Gastroesophageal sphincter (tissue), 4 donors: ENCODE data around the gene SSRP1. TPM values are rescaled to one million over a fixed set of nuclear protein-coding genes. Genes with fewer than 3 reads are reported as not detected.
A peak's percentile ranks its signal among the peaks of the same experiment; 100 is the strongest.
"Not testable (repeated sequence)": the region's sequence is repeated elsewhere in the genome, so short reads cannot be mapped to it uniquely, and the experiment has no call there.

ENCODE experiments used
- ATAC-seq: fragments of 150-250 bp; one replicate; pipeline ENCODE4 v1.9.1; 2016; ENCODE audit warnings: mild to moderate bottlenecking, moderate library complexity
- H3K27ac ChIP-seq, 4 donors: fragments of 200-600 bp; sonication (generic) in 3 of 4; 1 replicate in 3 of 4; 2 replicates in 1 of 4; pipeline ENCODE4 v1.5.1; 2016 to 2019
- H3K27me3 ChIP-seq: fragments of 200-600 bp; sonication (generic); one replicate; pipeline ENCODE4 v1.5.1; 2019
- H3K36me3 ChIP-seq, 2 donors: fragments of 200-600 bp; sonication (generic); one replicate each; pipeline ENCODE4 v1.5.1; 2019; ENCODE audit warnings: control low read depth in 1 of 2
- H3K4me1 ChIP-seq, 3 donors: fragments of 200-600 bp; sonication (generic); 1 replicate in 2 of 3; 2 replicates in 1 of 3; pipeline ENCODE4 v1.5.1; 2016 to 2019; ENCODE audit warnings: control low read depth in 2 of 3
- H3K4me3 ChIP-seq, 2 donors: fragments of 200-600 bp; sonication (generic); one replicate each; pipeline ENCODE4 v1.5.1; 2019; ENCODE audit warnings: mild to moderate bottlenecking in 1 of 2, moderate library complexity in 1 of 2
- H3K9me3 ChIP-seq, 3 donors: fragments of 200-600 bp; sonication (generic); one replicate each; pipeline ENCODE4 v1.5.1; 2017 to 2019; ENCODE audit warnings: control low read depth in 2 of 3
- EP300 ChIP-seq: sonication (generic); formaldehyde crosslinking; IDR thresholded peaks from one replicate; pipeline ENCODE4 v1.6.1; 2017; ENCODE audit warnings: antibody characterized with exemption, mild to moderate bottlenecking
- POLR2A ChIP-seq, 2 donors: fragments of 450-650 bp; IDR thresholded peaks; one replicate each; pipeline ENCODE4 v1.6.1; 2017; ENCODE audit warnings: antibody characterized with exemption in 2 of 2, mild to moderate bottlenecking in 2 of 2, moderate library complexity in 1 of 2
- POLR2AphosphoS5 ChIP-seq: sonication (generic); formaldehyde crosslinking; IDR thresholded peaks from one replicate; pipeline ENCODE4 v1.6.1; 2017; ENCODE audit warnings: antibody characterized with exemption
- WGBS, 2 donors: methylation state at CpG; one replicate each; pipeline ENCODE4 v1.1.5; 2018; ENCODE audit warnings: low coverage in 1 of 2; 5-methylcytosine and 5-hydroxymethylcytosine counted together
- total RNA-seq, 4 donors: library from RNA; depleted of rRNA; stranded (reverse); fragments of >200 nt; gene quantifications; one replicate each; pipeline ENCODE4 v1.1.0, GENCODE V29; 2016
- TF ChIP-seq, protein P1 (sequence below), 4 experiments: fragments of 200-600 bp in 2 of 4; fragments of 450-650 bp in 2 of 4; sonication (generic) in 1 of 4; IDR thresholded peaks; one replicate each; pipeline ENCODE4 v1.5.1; 2017 to 2019; ENCODE audit warnings: antibody characterized with exemption in 4 of 4, mild to moderate bottlenecking in 2 of 4, moderate library complexity in 2 of 4

Gene SSRP1
- total RNA-seq, 4 donors from 2014 or later, result 66.0 to 101 (median 79.8) TPM

DNA sequence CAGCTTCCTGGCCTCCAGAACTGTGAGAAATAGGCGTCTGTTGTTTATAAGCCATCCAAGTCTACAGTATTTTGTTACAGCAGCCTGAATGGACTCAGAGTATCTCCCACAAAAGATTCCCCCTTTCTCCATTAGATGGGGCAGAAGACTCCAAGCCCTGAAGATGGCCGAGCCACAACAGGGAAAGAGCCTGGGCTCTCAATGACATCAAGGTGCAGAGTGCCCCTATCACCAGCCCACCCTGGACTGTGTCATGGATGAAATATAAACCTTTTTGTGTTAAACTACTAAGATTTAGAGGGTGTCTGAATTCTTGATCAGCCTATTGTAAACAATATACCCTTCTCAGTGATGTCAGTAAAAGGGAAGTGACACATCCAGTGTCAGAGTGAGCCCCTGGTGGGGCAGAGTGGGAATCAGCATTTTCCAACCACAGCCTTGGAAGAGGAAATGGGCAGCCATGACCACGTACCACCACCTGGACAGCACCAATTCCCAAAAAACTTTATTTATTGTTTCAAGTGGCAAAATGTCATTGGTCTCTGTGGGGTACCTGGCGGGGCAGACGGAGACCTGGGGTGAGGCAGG lies 36.4 kb downstream of the SSRP1 start:
- H3K4me1 ChIP-seq, result peaks cover 0 to 19% (median 0%) of the 10 kb centered on the region in 3 donors
- peaks cover 8 to 73% of the 10 kb centered on the region in 2 donors for H3K36me3 ChIP-seq
- H3K27ac ChIP-seq, result no peak overlapping the region
- H3K27me3 ChIP-seq, result no peaks in the 10 kb centered on the region
- WGBS, 2 donors, result 85 to 96% methylated on average over 3 to 4 of the region's 5 CpGs
- no peak for TF ChIP-seq POLR2A (IDR thresholded peaks at IDR 0.05)
- no peak for TF ChIP-seq EP300
- TF ChIP-seq POLR2AphosphoS5, result no peak
- TF ChIP-seq, protein P1, sequence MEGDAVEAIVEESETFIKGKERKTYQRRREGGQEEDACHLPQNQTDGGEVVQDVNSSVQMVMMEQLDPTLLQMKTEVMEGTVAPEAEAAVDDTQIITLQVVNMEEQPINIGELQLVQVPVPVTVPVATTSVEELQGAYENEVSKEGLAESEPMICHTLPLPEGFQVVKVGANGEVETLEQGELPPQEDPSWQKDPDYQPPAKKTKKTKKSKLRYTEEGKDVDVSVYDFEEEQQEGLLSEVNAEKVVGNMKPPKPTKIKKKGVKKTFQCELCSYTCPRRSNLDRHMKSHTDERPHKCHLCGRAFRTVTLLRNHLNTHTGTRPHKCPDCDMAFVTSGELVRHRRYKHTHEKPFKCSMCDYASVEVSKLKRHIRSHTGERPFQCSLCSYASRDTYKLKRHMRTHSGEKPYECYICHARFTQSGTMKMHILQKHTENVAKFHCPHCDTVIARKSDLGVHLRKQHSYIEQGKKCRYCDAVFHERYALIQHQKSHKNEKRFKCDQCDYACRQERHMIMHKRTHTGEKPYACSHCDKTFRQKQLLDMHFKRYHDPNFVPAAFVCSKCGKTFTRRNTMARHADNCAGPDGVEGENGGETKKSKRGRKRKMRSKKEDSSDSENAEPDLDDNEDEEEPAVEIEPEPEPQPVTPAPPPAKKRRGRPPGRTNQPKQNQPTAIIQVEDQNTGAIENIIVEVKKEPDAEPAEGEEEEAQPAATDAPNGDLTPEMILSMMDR (IDR thresholded peaks at IDR 0.05), result no peak
- no peak for ATAC-seq
- H3K9me3 ChIP-seq, result peaks cover 0 to 35% (median 2%) of the 10 kb centered on the region in 3 donors
- H3K4me3 ChIP-seq, result no peak overlapping the region

DNA sequence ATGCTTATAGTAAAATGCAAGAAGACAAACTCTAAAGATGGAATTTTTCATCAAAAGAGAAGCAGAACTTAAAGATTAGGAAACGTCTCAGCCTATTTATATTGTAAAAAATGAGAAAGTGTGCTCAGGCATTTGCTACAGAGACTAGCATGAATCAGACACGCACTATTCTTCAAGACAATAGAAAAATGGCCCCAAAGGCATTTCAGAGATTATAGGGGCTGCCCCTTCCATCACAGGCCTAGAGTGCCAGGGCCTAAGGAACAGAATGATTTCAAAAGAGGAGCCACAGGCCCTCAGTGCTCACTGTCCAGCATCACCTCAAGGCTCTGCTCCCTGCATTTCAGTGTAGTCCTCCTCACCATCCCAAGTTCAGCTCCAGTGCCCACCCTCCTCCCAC lies 38.5 kb downstream of the SSRP1 start:
- H3K27ac ChIP-seq, result no peak overlapping the region
- 91 to 92% methylated on average over 2 of the region's 2 CpGs for WGBS, 2 donors
- no peak for ATAC-seq
- TF ChIP-seq POLR2A (IDR thresholded peaks at IDR 0.05) (no peak), EP300 (no peak), POLR2AphosphoS5 (no peak)
- TF ChIP-seq, protein P1 (IDR thresholded peaks at IDR 0.05), result no peak
- no peak overlapping the region for H3K4me3 ChIP-seq
- peaks cover 0 to 35% (median 2%) of the 10 kb centered on the region in 3 donors for H3K9me3 ChIP-seq
- peaks cover 8 to 57% of the 10 kb centered on the region in 2 donors for H3K36me3 ChIP-seq
- H3K27me3 ChIP-seq, result no peaks in the 10 kb centered on the region
- H3K4me1 ChIP-seq, result peaks cover 0 to 9% (median 0%) of the 10 kb centered on the region in 3 donors

DNA sequence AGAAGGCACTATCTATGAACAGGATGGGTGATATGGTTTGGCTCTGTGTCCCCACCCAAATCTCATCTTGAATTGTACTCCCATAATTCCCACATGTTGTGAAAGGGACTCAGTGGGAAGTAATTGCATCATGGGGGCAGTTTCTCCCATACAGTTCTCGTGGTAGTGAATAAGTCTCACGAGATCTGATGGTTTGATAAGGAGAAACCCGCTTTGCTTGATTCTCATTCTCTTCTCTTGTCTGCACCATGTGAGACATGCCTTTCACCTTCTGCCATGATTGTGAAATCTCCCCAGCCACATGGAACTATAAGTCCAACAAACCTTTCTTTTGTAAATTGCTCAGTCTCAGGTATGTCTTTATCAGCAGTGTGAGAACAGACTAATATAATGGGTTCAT lies 39.5 kb downstream of the SSRP1 start:
- not testable (repeated sequence) for H3K4me3 ChIP-seq, H3K27ac ChIP-seq, H3K4me1 ChIP-seq, ATAC-seq, H3K27me3 ChIP-seq
- Histone ChIP-seq H3K36me3 (peaks cover 6 to 47% of the 10 kb centered on the region in 2 donors), H3K9me3 (peaks cover 0 to 35% (median 2%) of the 10 kb centered on the region in 3 donors)
- WGBS, 2 donors, result 96% methylated on average over 3 of the region's 3 CpGs; no CpG with 5 or more reads in 1 of the 2 donors

DNA sequence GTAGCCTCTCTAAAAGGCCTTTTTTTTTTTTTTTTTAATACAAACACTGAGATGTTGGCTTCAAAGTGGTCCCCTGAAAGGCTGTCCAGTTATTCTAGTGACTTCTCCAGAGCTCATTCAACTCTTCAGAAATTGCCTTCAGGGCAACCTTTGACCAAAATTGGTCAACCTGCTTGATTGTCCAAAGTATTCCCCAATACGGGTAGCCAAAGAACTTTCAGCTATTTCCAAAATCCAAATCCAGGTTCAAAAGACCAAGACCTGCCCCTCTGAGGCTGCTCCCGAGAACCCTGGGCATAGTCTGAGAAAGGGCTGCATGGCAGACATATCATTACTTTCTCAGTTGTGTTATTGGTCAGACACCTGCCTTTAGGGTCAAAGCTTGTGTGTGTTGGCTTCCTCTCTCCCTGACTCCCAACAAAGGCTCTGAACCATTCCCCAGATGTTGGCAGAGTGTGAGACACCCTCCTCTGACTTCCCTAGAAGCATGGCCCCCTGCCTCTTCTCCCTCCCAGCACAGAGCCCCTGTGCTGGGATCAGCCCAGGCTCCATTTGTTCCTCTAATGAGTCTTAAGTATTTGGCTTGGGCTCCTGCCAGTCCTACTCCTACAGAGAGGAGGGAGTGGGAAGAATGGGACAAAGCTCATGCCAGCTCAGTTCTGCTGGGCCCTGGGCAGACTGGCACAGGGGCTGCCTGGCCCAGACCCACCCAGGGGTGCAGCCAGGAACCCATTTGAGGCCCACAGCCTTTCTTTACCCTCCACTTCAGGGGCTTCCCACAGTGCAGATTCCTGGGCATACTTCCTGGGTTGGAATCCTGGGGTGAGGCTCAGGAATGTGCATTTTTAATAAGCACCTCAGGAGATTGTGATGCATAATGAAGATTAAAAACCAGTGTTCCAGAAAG lies 41.2 kb downstream of the SSRP1 start:
- Histone ChIP-seq H3K27me3 (no peaks in the 10 kb centered on the region), H3K4me3 (no peak overlapping the region), H3K9me3 (peaks cover 0 to 21% (median 0%) of the 10 kb centered on the region in 3 donors), H3K27ac (peak overlapping the region in 1 of 4 donors; percentile 14), H3K4me1 (peaks cover 0 to 9% (median 0%) of the 10 kb centered on the region in 3 donors), H3K36me3 (peaks cover 4 to 29% of the 10 kb centered on the region in 2 donors)
- TF ChIP-seq POLR2A (IDR thresholded peaks at IDR 0.05) (no peak), POLR2AphosphoS5 (no peak), EP300 (no peak)
- TF ChIP-seq, protein P1 (IDR thresholded peaks at IDR 0.05), result no peak
- ATAC-seq, result peak; percentile 20
- WGBS, 2 donors, result 50 to 66% methylated on average over 1 to 2 of the region's 2 CpGs

DNA sequence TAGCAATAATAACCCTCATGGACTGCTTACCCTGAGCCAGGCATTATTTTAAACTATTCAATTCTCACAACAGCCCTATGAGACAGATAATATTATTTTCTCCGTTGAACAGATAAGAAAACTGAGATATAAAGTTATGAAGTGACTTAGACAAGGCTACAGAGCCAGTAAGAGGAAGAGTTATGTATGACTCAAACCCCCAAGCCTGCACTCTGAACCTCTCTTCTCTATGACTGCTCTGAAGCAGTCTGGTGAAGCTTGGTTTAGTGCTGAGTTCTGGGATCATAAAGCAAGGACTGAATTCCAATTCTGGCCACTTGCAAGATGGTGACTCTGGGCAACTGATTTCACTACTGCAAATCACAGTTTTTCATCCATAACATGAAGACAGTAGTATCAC lies 45.4 kb downstream of the SSRP1 start:
- H3K4me1 ChIP-seq, result peaks cover 0 to 16% (median 0%) of the 10 kb centered on the region in 3 donors
- no peaks in the 10 kb centered on the region for H3K36me3 ChIP-seq
- 75 to 83% methylated on average over 1 of the region's 1 CpG for WGBS, 2 donors
- H3K27ac ChIP-seq, result no peak overlapping the region
- ATAC-seq, result no peak
- no peaks in the 10 kb centered on the region for H3K9me3 ChIP-seq
- TF ChIP-seq POLR2AphosphoS5, result no peak
- no peak for TF ChIP-seq POLR2A (IDR thresholded peaks at IDR 0.05)
- no peak for TF ChIP-seq EP300
- TF ChIP-seq, protein P1 (IDR thresholded peaks at IDR 0.05), result no peak
- H3K27me3 ChIP-seq, result no peaks in the 10 kb centered on the region
- no peak overlapping the region for H3K4me3 ChIP-seq
